Measurements from ENCODE around the gene MMP27. TPM values are rescaled to one million over a fixed set of nuclear protein-coding genes. Genes with fewer than 3 reads are reported as not detected.

The MMP27 gene
- total RNA-seq, 1 experiment from 2014 or later = not detected

DNA sequence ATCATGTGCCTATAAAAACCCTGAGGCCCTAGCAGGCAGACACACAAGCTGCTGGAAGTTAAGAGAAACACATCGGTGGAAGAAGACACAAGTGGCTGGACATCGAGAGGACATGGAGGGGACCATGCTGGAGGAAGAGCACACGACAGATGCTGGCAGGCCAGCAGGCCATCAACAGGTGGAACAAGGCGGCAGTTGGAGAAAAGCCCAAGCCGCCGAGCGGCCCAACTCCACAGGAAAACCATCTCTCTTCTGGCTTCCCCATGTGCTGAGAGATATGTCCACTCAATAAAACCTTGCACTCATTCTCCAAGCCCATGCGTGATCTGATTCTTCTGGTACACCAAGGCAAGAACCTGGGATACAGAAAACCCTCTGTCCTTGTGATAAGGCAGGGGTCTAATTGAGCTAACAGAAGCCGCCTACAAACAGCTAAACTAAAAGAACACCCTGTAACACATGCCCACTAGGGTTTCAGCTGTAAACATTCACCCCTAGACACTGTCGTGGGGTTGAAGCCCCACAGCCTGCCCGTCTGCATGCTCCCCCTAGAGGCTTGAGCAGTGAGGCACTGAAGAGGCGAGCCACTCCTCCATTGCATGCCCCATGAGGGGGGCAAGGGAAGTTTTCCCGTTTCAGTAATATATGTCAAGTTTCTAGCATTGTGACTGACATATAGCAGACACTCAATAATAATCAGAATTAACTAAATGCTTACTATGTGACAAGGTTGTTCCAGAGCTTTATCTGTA, 41.4 kb downstream of the MMP27 start:
- no peaks in the 10 kb centered on the region for H3K9me3 Mint-ChIP-seq
- CTCF ChIA-PET = interaction anchor here (3.0 kb wide), 1 partner anchor 49 kb away, joined by 78 read pairs; no protein-coding TSS in a partner anchor
- H3K4me3 Mint-ChIP-seq = no peak overlapping the region
- peak; percentile 47 for DNase-seq (ENCODE audit: low spot score)
- TF ChIP-seq, protein P1, sequence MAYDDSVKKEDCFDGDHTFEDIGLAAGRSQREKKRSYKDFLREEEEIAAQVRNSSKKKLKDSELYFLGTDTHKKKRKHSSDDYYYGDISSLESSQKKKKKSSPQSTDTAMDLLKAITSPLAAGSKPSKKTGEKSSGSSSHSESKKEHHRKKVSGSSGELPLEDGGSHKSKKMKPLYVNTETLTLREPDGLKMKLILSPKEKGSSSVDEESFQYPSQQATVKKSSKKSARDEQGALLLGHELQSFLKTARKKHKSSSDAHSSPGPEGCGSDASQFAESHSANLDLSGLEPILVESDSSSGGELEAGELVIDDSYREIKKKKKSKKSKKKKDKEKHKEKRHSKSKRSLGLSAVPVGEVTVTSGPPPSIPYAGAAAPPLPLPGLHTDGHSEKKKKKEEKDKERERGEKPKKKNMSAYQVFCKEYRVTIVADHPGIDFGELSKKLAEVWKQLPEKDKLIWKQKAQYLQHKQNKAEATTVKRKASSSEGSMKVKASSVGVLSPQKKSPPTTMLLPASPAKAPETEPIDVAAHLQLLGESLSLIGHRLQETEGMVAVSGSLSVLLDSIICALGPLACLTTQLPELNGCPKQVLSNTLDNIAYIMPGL (CRISPR knock-in tag; IDR thresholded peaks at IDR 0.05) = no peak
- TF ChIP-seq, protein P2, sequence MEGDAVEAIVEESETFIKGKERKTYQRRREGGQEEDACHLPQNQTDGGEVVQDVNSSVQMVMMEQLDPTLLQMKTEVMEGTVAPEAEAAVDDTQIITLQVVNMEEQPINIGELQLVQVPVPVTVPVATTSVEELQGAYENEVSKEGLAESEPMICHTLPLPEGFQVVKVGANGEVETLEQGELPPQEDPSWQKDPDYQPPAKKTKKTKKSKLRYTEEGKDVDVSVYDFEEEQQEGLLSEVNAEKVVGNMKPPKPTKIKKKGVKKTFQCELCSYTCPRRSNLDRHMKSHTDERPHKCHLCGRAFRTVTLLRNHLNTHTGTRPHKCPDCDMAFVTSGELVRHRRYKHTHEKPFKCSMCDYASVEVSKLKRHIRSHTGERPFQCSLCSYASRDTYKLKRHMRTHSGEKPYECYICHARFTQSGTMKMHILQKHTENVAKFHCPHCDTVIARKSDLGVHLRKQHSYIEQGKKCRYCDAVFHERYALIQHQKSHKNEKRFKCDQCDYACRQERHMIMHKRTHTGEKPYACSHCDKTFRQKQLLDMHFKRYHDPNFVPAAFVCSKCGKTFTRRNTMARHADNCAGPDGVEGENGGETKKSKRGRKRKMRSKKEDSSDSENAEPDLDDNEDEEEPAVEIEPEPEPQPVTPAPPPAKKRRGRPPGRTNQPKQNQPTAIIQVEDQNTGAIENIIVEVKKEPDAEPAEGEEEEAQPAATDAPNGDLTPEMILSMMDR (IDR thresholded peaks at IDR 0.05) = peak; percentile 27; the same call in 1 of the 2 replicates
- TF ChIP-seq, protein P3, sequence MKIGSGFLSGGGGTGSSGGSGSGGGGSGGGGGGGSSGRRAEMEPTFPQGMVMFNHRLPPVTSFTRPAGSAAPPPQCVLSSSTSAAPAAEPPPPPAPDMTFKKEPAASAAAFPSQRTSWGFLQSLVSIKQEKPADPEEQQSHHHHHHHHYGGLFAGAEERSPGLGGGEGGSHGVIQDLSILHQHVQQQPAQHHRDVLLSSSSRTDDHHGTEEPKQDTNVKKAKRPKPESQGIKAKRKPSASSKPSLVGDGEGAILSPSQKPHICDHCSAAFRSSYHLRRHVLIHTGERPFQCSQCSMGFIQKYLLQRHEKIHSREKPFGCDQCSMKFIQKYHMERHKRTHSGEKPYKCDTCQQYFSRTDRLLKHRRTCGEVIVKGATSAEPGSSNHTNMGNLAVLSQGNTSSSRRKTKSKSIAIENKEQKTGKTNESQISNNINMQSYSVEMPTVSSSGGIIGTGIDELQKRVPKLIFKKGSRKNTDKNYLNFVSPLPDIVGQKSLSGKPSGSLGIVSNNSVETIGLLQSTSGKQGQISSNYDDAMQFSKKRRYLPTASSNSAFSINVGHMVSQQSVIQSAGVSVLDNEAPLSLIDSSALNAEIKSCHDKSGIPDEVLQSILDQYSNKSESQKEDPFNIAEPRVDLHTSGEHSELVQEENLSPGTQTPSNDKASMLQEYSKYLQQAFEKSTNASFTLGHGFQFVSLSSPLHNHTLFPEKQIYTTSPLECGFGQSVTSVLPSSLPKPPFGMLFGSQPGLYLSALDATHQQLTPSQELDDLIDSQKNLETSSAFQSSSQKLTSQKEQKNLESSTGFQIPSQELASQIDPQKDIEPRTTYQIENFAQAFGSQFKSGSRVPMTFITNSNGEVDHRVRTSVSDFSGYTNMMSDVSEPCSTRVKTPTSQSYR (CRISPR knock-in tag; IDR thresholded peaks at IDR 0.05) = 0 out of 2 replicates have a peak, but pooled peaks have one; percentile 25
- H3K36me3 Mint-ChIP-seq = no peaks in the 10 kb centered on the region
- POLR2A ChIA-PET = no interaction called here
- ATAC-seq = peak; percentile 91
- H3K4me1 Mint-ChIP-seq = peaks cover 14% of the 10 kb centered on the region
- no peak overlapping the region for H3K27ac Mint-ChIP-seq
- no peaks in the 10 kb centered on the region for H3K27me3 Mint-ChIP-seq (ENCODE audit: low read depth)

DNA sequence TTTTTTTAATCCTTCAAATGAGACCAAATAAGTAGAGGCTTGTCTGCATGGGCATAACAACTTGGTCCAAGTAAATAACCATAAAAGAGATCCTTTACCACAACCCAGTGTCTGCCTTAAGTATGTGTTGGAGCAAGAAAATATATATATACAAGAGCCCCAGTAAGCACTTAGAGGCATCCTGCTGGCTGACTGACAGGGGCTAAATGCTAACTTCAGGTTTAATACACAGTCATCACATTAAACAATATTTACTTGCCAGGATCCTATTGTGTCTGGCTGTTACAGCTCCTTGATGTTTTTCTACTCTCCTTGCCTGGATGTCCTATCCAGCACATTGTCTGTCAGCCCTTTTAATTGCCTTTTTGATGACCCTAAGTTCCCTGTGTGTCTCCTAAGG, 43.0 kb downstream of the MMP27 start:
- Mint-ChIP-seq H3K36me3 (no peaks in the 10 kb centered on the region), H3K27ac (no peak overlapping the region), H3K9me3 (no peaks in the 10 kb centered on the region), H3K27me3 (ENCODE audit: low read depth) (no peaks in the 10 kb centered on the region), H3K4me3 (no peak overlapping the region), H3K4me1 (peaks cover 14% of the 10 kb centered on the region)
- CTCF ChIA-PET = no interaction called here
- DNase-seq (ENCODE audit: low spot score) (no peak), ATAC-seq (no peak)
- TF ChIP-seq, protein P4, sequence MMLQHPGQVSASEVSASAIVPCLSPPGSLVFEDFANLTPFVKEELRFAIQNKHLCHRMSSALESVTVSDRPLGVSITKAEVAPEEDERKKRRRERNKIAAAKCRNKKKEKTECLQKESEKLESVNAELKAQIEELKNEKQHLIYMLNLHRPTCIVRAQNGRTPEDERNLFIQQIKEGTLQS (CRISPR knock-in tag; conservative IDR thresholded peaks at IDR 0.05) = no peak
- TF ChIP-seq FOXP1 (CRISPR knock-in tag; IDR thresholded peaks at IDR 0.05; ENCODE audit: borderline replicate concordance) (no peak), NR3C1 (CRISPR knock-in tag; conservative IDR thresholded peaks at IDR 0.05; ENCODE audit: low read depth) (no peak), JUN (CRISPR knock-in tag; IDR thresholded peaks at IDR 0.05) (no peak), GRHL2 (CRISPR knock-in tag; IDR thresholded peaks at IDR 0.05; ENCODE audit: insufficient replicate concordance, severe bottlenecking) (no peak), JAZF1 (CRISPR knock-in tag; IDR thresholded peaks at IDR 0.05) (no peak), NFYB (CRISPR knock-in tag; conservative IDR thresholded peaks at IDR 0.05; ENCODE audit: low read depth) (no peak), SP1 (CRISPR knock-in tag; conservative IDR thresholded peaks at IDR 0.05) (no peak), ZNF416 (CRISPR knock-in tag; IDR thresholded peaks at IDR 0.05) (no peak), ELF4 (CRISPR knock-in tag; IDR thresholded peaks at IDR 0.05; ENCODE audit: low read depth) (no peak)
- TF ChIP-seq, protein P5, sequence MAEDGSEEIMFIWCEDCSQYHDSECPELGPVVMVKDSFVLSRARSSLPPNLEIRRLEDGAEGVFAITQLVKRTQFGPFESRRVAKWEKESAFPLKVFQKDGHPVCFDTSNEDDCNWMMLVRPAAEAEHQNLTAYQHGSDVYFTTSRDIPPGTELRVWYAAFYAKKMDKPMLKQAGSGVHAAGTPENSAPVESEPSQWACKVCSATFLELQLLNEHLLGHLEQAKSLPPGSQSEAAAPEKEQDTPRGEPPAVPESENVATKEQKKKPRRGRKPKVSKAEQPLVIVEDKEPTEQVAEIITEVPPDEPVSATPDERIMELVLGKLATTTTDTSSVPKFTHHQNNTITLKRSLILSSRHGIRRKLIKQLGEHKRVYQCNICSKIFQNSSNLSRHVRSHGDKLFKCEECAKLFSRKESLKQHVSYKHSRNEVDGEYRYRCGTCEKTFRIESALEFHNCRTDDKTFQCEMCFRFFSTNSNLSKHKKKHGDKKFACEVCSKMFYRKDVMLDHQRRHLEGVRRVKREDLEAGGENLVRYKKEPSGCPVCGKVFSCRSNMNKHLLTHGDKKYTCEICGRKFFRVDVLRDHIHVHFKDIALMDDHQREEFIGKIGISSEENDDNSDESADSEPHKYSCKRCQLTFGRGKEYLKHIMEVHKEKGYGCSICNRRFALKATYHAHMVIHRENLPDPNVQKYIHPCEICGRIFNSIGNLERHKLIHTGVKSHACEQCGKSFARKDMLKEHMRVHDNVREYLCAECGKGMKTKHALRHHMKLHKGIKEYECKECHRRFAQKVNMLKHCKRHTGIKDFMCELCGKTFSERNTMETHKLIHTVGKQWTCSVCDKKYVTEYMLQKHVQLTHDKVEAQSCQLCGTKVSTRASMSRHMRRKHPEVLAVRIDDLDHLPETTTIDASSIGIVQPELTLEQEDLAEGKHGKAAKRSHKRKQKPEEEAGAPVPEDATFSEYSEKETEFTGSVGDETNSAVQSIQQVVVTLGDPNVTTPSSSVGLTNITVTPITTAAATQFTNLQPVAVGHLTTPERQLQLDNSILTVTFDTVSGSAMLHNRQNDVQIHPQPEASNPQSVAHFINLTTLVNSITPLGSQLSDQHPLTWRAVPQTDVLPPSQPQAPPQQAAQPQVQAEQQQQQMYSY (CRISPR knock-in tag; IDR thresholded peaks at IDR 0.05) = no peak
- TF ChIP-seq, protein P6, sequence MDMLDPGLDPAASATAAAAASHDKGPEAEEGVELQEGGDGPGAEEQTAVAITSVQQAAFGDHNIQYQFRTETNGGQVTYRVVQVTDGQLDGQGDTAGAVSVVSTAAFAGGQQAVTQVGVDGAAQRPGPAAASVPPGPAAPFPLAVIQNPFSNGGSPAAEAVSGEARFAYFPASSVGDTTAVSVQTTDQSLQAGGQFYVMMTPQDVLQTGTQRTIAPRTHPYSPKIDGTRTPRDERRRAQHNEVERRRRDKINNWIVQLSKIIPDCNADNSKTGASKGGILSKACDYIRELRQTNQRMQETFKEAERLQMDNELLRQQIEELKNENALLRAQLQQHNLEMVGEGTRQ (CRISPR knock-in tag; IDR thresholded peaks at IDR 0.05) = no peak
- POLR2A ChIA-PET = no interaction called here
